Erythroblast (primary cell): ENCODE measurements around the gene SPAG9.

Experiments
- GATA1 ChIP-seq: IDR thresholded peaks from 2 replicates; pipeline ENCODE4 v1.6.1; 2011; ENCODE audit warnings: low read depth, mild to moderate bottlenecking, control low read depth, low read length, moderate library complexity
- POLR2A ChIP-seq: IDR thresholded peaks from 2 replicates; pipeline ENCODE4 v1.6.1; 2011; ENCODE audit warnings: mild to moderate bottlenecking, low read length

DNA sequence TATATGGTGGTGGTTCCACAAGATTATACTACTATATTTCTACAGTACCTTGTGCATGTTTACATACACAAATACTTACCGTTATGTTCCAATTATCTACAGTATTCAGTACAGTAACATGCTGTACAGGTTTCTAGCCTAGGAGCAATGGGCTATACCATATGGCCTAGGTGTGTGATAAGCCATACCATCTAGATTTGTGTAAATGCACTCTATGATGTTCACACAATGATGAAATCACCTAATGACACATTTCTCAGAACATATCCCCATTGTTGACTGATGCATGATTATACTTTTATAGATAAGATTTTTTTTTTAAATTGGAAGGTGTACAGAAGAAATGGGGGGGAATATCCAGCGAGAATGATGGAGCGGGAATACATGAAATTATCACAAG lies 131.5 kb downstream of the SPAG9 start:
- no peak for TF ChIP-seq POLR2A
- TF ChIP-seq GATA1, result no peak
